Measurements from ENCODE around the gene PRSS38. TPM values are rescaled to one million over a fixed set of nuclear protein-coding genes. Genes with fewer than 3 reads are reported as not detected.
A peak's percentile ranks its signal among the peaks of the same experiment; 100 is the strongest.
"Not testable (repeated sequence)": the region's sequence is repeated elsewhere in the genome, so short reads cannot be mapped to it uniquely, and the experiment has no call there.

PRSS38 gene
- total RNA-seq, 1 donor from 2014 or later: not detected

- intact Hi-C loops (cut with DNase I): no loop called here
- ATAC-seq (no peak), DNase-seq (ENCODE audit: missing footprints) (no peak)
These were observed 54.4 kb downstream of the PRSS38 start for GRCh38 chr1:227869851-227870305.

- intact Hi-C loops (cut with DNase I): no loop called here
These were observed 54.9 kb downstream of the PRSS38 start for GRCh38 chr1:227870366-227870765.

GRCh38 chr1:227871892-227872291, 56.4 kb downstream of the PRSS38 start:
- intact Hi-C loops (cut with DNase I); ATAC-seq; DNase-seq (ENCODE audit: missing footprints): not testable (repeated sequence)

More at GRCh38 chr1:227870366-227870765, 54.9 kb downstream of the PRSS38 start:
- ATAC-seq (no peak), DNase-seq (ENCODE audit: missing footprints) (no peak)

- DNase-seq (ENCODE audit: missing footprints); intact Hi-C loops (cut with DNase I); ATAC-seq: not testable (repeated sequence)
These were observed 62.3 kb downstream of the PRSS38 start for GRCh38 chr1:227877810-227878209.

GRCh38 chr1:227880342-227880924, 65.0 kb downstream of the PRSS38 start:
- DNase-seq (ENCODE audit: missing footprints) (no peak), ATAC-seq (no peak)
- intact Hi-C loops (cut with DNase I): loop anchor here (10.0 kb wide), 1 partner anchor 96 kb away; no protein-coding TSS in a partner anchor

- DNase-seq (ENCODE audit: missing footprints): no peak
- intact Hi-C loops (cut with DNase I): loop anchor here (10.0 kb wide), 1 partner anchor 98 kb away; no protein-coding TSS in a partner anchor
- ATAC-seq: no peak
These were observed 67.6 kb downstream of the PRSS38 start for GRCh38 chr1:227883073-227883520.

GRCh38 chr1:227883641-227884301, 68.3 kb downstream of the PRSS38 start:
- DNase-seq (ENCODE audit: missing footprints) (no peak), ATAC-seq (no peak)
- intact Hi-C loops (cut with DNase I): loop anchor here (10.0 kb wide), 1 partner anchor 99 kb away; no protein-coding TSS in a partner anchor

GRCh38 chr1:227884370-227885134, 69.1 kb downstream of the PRSS38 start:
- no peak for DNase-seq (ENCODE audit: missing footprints)
- intact Hi-C loops (cut with DNase I): loop anchor here (10.0 kb wide), 1 partner anchor 100 kb away; no protein-coding TSS in a partner anchor
- no peak for ATAC-seq

- ATAC-seq: no peak
- peak; percentile 67 for DNase-seq (ENCODE audit: missing footprints)
- intact Hi-C loops (cut with DNase I): loop anchor here (10.0 kb wide), 1 partner anchor 100 kb away; no protein-coding TSS in a partner anchor
These were observed 69.7 kb downstream of the PRSS38 start for GRCh38 chr1:227885135-227885647.

- DNase-seq (ENCODE audit: missing footprints) (peak; percentile 85), ATAC-seq (peak; percentile 23)
- intact Hi-C loops (cut with DNase I): loop anchor here (10.0 kb wide), 1 partner anchor 101 kb away; no protein-coding TSS in a partner anchor
These were observed 70.4 kb downstream of the PRSS38 start for GRCh38 chr1:227885648-227886502.

- intact Hi-C loops (cut with DNase I): loop anchor here (10.0 kb wide), 1 partner anchor 102 kb away; no protein-coding TSS in a partner anchor
- DNase-seq (ENCODE audit: missing footprints) (peak; percentile 43), ATAC-seq (no peak)
These were observed 71.1 kb downstream of the PRSS38 start for GRCh38 chr1:227886503-227886961.

- intact Hi-C loops (cut with DNase I): loop anchor here (10.0 kb wide), 1 partner anchor 102 kb away; no protein-coding TSS in a partner anchor
- peak; percentile 86 for ATAC-seq
- DNase-seq (ENCODE audit: missing footprints): peak; percentile 87
These were observed 71.7 kb downstream of the PRSS38 start for GRCh38 chr1:227886993-227887696.

- DNase-seq (ENCODE audit: missing footprints): peak; percentile 89
- intact Hi-C loops (cut with DNase I): loop anchor here (10.0 kb wide), 1 partner anchor 103 kb away; no protein-coding TSS in a partner anchor
- ATAC-seq: peak; percentile 90
These were observed 72.4 kb downstream of the PRSS38 start for GRCh38 chr1:227887697-227888403.

GRCh38 chr1:227888404-227889046, 73.0 kb downstream of the PRSS38 start:
- DNase-seq (ENCODE audit: missing footprints): no peak

GRCh38 chr1:227889047-227889862, 73.8 kb downstream of the PRSS38 start:
- ATAC-seq (no peak), DNase-seq (ENCODE audit: missing footprints) (no peak)
- intact Hi-C loops (cut with DNase I): loop anchor here (10.0 kb wide), 1 partner anchor 104 kb away; no protein-coding TSS in a partner anchor

More at GRCh38 chr1:227888404-227889046, 73.0 kb downstream of the PRSS38 start:
- no peak for ATAC-seq
- intact Hi-C loops (cut with DNase I): loop anchor here (10.0 kb wide), 1 partner anchor 104 kb away; no protein-coding TSS in a partner anchor

Data from Right ventricle myocardium inferior (tissue), 1 donor.